Measurements from ENCODE around the gene CALU.
A peak's percentile ranks its signal among the peaks of the same experiment; 100 is the strongest.

Gene CALU

DNA sequence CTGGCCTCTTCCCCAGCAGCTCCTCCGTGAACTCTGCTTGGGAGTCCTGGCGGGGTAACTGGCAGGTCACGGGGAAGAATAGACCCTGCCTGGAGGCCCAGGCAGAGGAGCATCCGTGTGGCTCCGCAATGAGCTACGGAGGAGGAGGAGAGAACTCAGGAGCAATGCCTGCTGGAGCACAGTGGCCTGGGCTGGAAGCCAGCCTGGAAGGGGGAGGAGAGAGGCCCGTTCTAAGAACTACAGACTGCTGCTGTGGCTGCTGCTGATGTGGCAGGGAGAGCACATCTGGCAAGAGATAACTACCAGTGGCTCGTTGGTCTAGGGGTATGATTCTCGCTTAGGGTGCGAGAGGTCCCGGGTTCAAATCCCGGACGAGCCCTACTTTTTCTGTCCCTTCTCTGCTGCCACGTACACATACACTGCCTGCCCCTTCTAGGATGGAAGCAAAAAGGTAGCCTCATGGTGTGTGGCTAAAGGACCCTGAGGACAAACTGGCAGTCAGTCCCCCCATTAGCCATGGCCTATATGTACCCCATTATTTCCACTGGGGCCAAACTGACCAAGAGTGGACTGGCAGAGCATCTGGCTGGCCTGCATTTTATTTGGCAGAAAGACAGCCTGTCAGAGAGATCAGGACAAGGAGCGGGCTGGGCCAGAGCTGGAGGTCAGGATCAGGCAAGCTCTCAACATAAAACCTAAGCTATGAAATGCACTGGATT, 44.1 kb downstream of the CALU start:
- no peak for DNase-seq (ENCODE audit: low read depth in 2 of 2, low spot score in 1 of 2)

DNA sequence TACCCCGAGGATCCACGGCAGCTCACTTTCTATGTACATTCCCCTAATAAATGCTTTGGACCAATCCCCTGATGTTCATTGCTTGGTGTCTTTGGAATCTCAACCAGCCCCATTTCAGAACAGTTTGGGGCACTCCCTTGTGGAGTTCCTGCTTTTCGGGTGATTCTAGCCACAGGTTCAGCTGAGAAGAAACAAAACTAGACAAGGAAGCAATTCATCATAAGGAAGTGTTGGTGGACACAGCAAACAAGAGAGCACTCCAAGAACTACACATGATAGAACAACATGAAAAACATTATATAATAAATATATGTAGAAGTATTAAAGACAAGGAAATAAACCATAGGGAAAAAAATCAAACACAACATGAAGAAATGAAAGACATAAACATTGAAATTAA, 46.6 kb downstream of the CALU start:
- no peak for DNase-seq (ENCODE audit: low read depth in 2 of 2, low spot score in 1 of 2)

DNA sequence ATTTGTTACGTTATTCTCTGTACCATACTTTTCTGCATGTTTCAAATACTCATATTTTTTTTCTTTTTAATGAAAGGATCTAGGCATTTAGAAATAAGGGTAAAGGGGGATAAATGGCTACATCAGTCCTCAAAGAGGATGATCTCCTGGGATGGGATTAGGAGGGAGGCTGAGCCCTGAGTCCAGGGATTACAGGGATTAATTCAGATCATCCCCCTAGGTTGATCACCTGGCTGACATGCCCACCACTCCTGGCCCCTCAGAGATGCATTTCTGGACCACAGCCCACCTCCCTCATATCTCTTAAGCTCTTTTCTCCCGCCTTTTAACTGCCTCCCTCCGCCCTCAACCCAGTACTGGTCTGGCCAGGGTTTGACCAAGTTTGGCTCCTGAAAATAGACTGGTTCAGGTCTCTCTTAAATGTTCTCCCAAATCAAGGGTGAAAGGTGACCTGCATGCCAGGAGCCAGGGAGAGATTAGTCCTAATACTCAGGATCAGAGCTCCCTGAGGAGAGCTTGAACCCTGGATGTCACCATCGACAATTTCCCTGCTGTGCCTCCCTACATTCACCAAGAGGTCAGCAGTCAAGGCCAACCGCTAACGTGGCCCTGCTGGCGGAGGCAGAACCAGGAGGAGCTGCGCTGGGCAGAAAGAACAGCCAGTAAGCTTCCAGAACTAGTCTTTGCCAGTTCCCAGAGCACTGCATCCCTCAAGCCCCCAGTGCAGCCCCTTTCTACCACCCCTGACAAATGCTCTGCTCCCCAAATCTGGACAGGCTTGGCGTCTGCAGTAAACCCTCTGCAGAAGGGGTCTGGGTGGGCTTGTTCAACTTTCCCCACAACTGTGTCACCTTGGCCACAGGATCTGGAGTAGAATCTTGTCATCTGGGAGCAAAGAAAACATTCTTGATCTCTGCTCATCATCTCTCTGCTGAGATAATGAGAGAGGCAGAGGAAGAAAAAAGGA, 49.6 kb downstream of the CALU start:
- DNase-seq (ENCODE audit: low read depth in 2 of 2, low spot score in 1 of 2) = no peak

DNA sequence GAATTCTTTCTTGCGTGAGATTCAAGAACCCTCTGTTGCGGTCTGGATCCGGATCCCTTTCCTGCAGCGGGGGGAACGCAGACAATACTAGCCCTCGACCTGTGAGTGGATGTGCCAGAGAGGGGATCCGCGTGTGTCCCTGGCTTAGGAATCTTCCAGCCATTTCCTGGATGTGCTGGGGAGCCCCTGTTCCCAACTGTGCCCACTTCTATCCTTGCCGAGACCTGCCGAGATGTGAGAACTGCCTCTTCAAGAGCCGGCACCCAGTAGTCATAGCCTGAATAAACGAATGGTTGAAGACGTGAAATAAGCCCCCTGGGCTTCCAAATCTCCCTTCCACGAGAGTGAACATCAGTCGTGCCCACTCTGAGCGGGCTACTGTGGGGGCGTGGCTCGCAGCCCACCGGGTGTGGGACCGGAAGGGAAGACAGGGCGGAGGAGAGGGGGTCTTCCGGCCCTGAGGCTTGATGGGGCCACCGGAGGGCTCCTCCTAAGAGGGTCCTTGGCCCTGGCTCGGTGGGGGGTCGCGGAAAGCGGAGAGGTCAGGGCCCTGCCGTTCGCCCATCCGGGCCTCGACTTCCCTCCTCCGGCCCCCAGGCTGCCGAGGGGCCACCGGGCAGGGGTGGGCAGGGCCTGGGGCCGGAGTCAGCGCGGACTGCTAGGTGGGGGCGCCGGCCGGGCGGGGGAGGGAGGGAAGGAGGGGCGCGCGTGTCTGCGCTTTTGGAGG, 51.3 kb downstream of the CALU start:
- no peak for DNase-seq (ENCODE audit: low read depth in 2 of 2, low spot score in 1 of 2)

DNA sequence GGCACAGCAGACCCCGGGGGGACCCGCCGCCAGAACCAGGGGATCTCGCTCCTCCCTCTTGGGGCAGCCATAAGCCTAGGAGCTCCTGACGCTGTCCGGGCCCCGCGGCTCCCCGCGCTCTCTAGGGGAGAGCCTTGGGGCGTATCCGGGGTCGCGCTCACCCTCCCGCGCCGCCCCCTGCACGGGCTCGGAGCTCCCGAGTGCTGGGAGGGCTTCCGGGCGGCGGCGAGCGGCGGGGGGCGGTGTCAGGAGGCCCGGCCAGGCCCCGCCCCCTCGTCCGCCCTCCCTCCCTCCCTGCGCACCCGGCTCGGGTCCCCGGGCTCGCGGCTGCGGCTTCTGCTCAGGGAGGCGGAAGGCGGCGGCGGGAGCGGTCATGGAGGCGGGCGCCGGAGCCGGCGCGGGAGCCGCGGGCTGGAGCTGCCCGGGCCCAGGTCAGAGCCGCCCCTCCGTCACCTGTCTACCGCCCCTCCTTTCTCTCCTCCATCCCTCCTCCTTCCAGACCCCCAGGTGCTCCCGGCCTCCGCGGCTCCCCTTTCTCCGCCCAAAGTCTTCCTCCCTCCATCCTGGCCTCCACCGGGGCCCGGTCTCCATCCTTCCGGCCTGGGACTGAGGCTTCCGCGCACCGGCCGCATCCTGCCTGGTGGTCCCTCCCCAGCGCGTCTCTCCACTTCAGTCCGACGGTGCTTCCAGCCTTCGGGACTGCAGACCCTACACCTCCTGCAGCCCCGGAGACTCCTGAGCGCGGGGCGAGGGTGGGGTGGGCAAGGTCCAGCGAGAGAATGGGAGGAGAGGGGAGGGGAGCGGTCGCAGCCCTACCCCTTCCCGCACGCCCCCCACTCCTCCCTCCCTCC, 52.2 kb downstream of the CALU start, which contains the start of gene CCDC136:
CCDC136 (plus strand) TSS at position 848 of the 851 bp plus-strand sequence. CDS start 444 bp downstream, outside the sequence.
- DNase-seq (ENCODE audit: low read depth in 2 of 2, low spot score in 1 of 2) = peak; percentile 55 to 56

DNA sequence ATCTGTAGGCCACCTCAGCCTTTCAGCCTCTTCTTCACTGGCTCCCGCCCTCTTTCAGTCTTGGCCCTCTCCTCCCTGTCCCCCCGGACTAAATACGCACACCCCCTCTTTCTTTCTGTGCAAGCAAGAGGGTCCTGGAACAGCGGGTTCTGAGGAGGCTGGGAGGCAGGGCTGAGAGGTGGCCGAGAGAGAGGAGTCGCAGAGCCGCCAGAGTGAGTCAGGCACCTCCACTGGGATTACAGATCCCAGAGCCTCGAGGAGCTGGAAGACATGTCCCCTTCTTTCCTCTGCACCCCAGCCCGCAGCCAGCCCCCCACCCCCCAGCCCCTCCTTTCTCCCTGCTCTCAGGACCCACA, 52.8 kb downstream of the CALU start:
- no peak for DNase-seq (ENCODE audit: low read depth in 2 of 2, low spot score in 1 of 2)

DNA sequence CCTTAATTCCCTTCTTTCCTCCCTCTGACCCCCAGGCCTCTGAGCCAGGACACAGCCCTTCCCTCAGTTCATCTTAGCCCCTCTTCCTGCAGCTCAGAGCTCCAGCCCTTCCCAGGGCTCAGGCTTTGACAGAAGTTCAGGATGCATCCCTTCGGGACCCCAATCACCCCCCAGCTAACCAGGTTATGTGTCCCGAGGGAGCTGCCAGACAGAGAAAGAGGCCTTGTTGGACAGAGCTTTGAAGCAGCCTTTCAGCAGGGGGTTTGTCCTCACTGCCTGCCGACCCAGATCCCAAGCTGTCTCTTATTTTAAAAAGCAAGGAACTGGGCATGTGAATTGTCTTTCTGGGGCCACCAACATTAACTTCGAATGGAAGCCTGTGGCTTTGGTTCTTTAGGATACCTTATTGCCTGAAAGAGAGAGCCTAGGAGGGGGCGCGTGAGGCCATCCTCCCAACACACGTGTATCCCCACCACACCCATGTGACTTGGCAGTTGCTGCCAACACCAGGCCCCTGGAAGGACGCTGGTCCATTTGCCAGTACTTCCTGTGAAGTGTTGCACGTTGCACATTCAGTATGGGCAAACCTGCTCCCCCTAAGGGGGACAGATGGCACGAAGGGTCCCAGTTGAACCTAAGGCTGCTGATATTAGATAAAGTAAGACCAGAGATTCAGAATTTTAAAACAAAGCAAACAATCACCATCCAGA, 53.5 kb downstream of the CALU start:
- no peak for DNase-seq (ENCODE audit: low read depth in 2 of 2, low spot score in 1 of 2)

DNA sequence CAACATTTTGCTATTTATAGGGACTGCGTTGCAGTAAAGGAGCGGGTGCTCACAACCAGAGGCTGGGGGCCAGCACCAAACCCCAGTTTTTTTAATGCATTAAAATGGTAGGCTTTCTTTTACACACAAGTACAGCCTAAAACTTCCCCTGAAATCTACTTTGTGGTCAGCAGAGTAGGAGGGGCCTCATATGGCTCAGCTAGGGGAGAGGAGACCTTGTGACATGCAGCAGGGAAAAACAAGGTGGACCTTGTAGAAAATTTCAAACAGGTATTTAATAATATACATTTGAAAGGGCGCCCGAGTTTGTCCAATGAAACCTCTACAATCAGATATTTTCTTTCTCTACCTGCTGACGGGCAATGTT, 54.0 kb downstream of the CALU start:
- DNase-seq (ENCODE audit: low read depth in 2 of 2, low spot score in 1 of 2) = no peak

DNA sequence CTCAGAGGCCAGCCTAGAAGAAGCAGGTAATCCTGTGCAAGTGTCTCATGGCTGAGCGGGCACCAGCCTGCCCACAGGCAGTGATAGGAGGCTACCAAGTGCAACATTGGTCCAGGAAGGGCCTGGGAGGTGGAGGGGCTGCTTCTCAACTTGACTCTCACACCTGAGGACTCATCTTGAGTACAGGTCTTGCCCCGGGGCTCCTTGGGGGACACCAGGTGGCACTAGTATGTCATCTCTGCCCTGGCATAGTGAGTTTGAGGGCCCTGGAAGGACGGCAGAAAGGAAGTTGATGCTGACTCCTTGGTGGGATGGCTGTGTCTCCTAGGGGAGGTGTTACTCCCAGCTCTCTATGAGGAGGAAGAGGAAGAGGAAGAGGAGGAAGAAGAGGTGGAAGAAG, 54.9 kb downstream of the CALU start:
- DNase-seq (ENCODE audit: low read depth in 2 of 2, low spot score in 1 of 2) = no peak

DNA sequence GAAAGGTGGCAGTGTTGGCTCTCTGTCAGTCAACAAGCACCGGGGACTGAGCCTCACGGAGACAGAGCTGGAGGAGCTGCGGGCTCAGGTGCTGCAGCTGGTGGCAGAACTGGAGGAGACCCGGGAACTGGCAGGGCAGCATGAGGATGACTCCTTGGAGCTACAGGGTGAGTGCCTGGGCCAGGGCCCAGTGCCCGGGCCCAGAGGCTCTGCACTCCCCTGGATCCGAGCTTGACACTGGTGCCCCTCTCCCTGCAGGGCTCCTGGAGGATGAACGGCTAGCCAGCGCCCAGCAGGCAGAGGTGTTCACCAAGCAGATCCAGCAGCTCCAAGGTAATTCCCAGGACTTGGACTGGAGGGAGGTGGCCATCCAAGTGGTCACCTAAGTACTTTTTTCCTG, 55.3 kb downstream of the CALU start:
- no peak for DNase-seq (ENCODE audit: low read depth in 2 of 2, low spot score in 1 of 2)

DNA sequence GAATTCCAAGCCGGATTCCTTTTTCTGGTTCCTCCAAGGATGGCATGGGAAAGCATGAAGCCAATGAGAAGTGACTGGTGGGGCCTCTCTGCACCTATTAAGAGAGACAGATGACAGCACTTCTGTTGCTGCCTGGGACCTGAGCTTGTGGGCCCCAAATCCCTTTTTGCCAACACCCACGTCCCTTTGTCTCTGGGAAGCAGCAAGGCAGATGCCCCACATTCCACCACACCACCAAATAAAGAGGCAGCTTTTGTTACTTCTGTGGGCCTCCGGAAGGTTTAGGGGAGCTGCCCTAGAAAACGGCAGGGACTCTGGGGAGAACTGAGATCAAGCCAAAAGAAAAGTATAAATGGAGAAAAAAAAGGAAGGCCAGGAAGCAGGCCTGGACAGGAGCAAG, 56.0 kb downstream of the CALU start:
- no peak for DNase-seq (ENCODE audit: low read depth in 2 of 2, low spot score in 1 of 2)

DNA sequence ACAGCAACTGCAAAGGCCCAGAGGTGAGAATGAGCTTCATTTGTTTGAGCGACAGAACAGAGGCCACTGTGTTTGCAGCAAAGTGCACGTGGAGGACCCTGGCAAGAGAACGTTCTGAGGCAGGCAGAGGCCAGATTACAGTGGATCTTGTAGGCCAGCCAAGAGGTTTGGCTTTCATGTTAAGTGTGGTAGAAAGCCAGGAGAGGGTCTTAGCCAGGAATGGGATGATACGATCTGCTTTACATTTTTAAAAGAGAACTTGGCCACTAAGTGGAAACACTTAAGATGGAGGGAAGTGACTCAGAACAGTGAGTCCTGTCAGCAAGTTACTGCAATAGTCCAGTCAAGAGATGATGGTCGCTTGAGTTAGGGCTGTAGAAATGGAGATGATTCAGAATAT, 57.2 kb downstream of the CALU start:
- DNase-seq (ENCODE audit: low read depth in 2 of 2, low spot score in 1 of 2) = no peak

DNA sequence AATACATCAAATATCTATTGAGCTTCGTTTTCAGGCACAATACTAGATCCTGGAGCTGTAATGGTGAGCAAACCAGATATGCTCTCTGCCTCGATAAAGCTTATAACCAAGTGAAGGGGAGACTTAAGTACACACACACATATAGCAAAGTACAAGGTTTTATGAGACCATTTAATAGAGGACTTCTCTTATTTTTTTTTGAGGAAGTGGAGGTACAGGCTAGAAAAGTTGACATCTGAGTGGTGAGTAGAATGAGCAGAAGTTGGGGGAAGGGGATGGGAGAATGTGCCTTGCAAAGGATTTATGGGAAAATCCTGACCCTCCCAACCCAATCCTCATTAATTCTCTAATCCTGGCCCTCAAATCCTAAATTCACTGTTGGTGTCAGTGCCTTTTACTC, 60.3 kb downstream of the CALU start:
- DNase-seq (ENCODE audit: low read depth in 2 of 2, low spot score in 1 of 2) = no peak

DNA sequence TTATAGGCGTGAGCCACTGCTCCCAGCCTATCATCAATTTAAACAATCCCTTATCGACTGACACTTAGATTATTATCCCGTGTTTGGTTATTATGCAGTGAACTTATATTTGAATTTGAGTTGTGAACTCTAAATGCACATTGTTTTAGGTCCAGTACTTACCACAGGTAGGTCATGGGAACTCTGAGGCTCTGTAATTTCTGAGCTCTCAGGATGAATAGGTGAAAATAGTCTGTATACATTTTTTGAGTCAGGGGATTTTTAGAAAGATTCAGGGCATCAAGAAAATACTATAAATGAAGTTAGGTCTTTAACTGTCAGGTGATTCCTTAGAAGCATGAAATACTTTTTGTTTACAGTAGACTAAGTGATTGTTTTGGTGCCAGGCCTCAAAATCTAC, 61.4 kb downstream of the CALU start:
- DNase-seq (ENCODE audit: low read depth in 2 of 2, low spot score in 1 of 2) = no peak

DNA sequence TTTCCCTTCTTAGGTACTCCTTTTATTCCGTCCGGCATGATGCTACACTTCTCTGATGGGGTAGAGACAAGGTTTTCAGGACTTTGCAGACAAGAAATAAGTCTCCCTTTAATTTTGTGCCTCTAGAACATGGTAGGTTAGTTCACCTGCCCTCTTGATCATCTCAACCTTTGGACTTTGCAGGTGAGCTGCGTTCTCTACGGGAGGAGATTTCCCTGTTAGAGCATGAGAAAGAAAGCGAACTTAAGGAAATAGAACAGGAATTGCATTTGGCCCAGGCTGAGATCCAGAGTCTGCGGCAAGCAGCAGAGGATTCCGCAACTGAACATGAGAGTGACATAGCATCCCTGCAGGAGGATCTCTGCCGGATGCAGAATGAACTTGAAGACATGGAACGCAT, 61.8 kb downstream of the CALU start:
- DNase-seq (ENCODE audit: low read depth in 2 of 2, low spot score in 1 of 2) = no peak

DNA sequence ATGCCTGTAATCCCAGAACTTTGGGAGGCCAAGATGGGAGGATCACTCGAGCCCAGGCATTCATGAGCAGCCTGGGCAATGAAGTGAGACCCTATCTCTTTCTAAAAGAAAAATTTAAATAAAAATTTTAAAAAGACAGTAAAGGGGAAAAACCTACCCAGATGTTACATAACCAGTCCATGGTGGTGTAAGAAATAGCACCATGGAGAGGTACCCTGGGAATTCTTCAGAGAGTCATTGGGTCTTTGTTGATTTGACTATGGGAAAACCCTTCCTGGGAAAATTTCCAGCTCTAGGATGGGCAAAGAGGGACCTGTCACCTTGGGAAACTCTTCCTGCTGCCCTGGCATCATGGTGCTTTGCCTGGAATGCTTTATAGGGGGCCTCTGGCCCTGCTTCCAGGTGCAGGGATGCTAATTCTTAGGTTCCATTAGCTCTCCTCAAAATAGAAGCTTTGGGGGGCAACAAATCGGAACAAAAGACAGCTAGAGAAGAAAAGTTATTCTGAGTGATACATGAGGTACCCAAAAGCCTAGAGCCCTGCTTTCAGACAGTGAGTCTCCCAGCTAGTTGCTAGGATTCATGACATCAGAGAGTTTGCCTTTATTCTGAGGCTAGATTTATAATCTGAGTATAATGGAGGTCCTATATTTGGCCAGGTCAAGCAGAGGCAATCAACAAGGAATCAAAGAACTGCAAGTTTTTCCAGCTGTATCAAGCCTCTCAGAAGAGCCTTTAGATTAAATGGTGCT, 62.7 kb downstream of the CALU start:
- no peak for DNase-seq (ENCODE audit: low read depth in 2 of 2, low spot score in 1 of 2)

DNA sequence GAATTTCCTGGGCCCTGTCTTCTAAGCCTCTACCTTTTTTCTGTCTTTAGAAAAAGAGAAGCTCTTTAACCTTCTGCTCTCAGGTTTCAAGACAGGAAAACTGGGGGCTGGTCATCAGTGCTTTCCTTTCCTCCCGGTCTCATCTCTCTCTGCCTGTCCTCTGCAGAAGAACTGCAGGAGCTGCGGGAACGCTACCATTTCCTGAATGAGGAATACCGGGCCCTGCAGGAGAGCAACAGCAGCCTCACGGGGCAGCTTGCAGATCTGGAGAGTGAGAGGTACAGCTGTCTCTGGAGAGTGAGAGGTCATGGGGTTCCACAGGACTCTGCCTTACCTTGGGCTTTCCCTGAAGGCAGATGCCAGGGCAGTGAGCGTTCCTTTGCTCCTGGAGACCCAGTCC, 65.3 kb downstream of the CALU start:
- no peak for DNase-seq (ENCODE audit: low read depth in 2 of 2, low spot score in 1 of 2)

DNA sequence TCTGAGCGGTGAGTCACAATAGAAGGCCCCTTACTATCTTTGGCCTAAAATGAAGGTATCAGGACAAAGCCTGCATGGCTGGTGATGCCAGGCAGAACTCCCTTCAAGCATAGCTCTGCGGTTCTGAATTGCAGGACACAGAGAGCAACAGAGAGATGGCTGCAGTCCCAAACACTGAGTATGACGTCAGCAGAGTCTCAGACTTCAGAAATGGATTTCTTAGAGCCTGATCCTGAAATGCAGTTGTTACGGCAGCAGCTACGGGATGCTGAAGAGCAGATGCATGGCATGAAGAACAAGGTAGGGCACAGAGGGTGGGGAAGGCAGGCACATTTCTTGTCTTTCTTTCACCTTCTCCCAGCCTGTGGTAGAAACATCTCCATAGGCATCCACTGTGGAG, 66.1 kb downstream of the CALU start:
- DNase-seq (ENCODE audit: low read depth in 2 of 2, low spot score in 1 of 2) = no peak

DNA sequence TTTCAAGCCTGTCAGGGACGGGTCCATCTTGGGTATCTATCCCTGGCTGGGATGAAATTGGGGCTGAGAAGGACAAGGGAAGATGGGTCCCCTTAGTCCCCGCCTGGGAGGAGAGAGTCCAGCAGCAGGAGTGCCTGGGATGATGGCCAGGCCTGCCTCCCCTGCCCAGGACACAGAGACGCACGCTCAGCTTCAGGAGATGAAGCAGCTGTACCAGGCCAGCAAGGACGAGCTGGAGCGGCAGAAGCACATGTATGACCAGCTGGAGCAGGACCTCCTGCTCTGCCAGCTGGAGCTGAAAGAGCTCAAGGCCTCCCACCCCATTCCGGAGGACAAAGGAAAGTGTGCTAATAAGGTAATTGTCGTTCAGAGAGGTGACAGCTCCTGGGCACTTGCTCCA, 68.0 kb downstream of the CALU start:
- DNase-seq (ENCODE audit: low read depth in 2 of 2, low spot score in 1 of 2) = no peak

DNA sequence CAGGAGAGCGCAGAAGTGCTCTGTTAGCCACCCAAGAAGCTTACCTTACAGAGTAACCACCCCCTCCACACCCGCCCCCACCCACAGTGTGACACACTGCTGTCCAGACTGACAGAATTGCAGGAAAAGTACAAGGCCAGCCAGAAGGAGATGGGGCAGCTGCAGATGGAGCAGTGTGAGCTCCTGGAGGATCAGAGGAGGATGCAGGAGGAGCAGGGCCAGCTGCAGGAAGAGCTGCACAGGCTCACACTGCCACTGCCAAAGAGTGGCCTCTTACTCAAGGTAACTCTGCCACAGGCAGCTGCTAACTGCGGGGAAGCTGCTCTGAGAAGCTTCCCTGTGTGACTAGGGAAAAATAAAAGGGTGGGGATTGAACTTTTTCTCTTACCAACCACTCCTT, 70.2 kb downstream of the CALU start:
- no peak for DNase-seq (ENCODE audit: low read depth in 2 of 2, low spot score in 1 of 2)

All from stimulated activated CD8-positive, alpha-beta memory T cell treated with anti-CD3 and anti-CD28 coated beads, Interleukin-4, amount 100 ng/mL, for 1 hour (primary cell).